ENCODE measurements around the gene ETFA.

Gene ETFA

GRCh38 chr15:76197703-76198455, 113.4 kb downstream of the ETFA start:
- peak; percentile 29 for DNase-seq (ENCODE audit: low read depth, low spot score)

DNA sequence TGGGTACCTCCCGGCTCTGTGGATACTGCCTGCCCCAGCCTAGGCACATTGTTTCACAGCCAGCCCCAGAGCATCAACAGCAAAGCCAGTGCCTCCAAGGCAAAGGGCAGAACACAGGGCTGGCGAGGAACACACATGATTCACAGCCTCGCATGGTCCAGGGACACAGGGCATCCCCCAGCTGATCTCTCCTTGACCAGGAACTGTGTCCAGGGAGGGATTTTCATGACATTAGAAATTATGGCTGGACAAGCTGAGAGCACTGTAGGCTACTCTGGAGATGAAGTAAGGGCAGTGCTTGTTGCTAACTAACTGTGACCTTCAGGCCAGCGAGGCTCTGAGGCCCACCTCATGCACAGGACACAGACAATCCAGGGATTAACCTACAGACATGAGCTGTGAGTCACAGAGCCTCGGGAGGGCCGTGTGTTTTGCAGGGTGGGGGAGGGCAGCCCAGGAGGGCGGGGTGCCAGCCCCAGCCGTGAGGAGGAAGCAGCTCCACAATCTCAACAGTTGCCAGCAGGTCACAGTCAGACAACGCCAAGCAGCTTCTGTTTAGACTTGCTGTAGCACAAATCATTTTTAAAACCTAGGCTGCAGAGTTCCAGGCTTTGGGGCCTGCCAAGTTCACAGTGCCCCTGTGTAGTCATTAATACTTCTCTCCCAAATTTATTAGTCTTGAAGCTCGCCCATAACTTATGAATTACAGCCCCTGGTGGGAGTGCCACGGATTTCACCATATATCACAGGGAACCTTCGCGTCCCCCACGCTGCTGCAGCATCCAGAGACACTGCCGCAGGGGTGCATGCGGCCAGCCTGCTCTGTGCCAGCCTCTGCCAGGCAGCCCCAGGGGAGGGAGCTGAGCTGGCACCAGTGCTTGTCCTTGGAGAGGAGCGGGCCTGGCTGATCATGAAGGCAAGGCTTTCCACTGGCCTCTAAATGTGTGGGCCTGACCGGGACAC, 114.7 kb downstream of the ETFA start:
- peak; percentile 84 for DNase-seq (ENCODE audit: low read depth, low spot score)

- DNase-seq (ENCODE audit: low read depth, low spot score): no peak
These were observed 115.6 kb downstream of the ETFA start for GRCh38 chr15:76195506-76196268.

GRCh38 chr15:76193934-76194333, 117.3 kb downstream of the ETFA start:
- no peak for DNase-seq (ENCODE audit: low read depth, low spot score)

GRCh38 chr15:76192715-76193114, 118.6 kb downstream of the ETFA start:
- DNase-seq (ENCODE audit: low read depth, low spot score): no peak

GRCh38 chr15:76191539-76192244, 119.6 kb downstream of the ETFA start:
- DNase-seq (ENCODE audit: low read depth, low spot score): no peak

DNA sequence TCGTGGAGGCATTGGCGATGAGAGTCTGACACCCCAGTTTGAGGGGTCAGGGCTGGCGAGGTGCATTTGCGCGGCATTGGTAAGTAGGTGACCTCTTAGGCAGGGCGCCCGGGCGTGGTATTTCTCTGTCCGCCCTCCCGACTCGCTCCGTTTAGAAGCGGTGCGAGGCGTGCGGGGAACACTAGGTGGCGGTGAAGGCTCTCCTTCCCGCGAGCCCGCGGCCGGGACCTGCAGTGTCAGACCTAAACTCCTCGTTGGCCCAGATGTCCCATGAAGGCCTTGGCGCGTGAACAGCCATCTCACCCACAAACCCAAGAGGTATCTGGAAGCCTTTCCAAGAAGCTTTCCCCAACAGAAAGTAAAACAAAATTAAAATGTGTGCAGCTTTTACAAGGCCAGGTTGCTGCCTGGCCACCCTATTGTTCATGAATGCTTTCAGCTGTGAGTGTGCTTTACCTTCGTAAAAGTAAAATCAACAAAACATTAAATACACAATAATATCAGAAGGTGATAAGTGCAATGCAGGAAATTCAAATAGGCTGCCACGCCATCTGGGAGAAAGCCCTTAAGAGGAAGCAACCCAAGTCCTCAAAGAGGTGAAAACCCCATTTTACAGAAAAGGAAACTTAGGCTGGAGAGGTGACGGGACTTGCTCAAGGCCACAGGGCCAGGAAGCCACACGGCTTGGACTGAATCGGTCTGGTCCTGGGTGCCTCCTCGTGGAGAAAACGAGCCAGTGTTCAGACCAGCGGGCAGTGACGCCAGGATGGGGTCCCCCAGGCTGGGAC, 120.3 kb downstream of the ETFA start:
- peak; percentile 91 for DNase-seq (ENCODE audit: low read depth, low spot score)

GRCh38 chr15:76190070-76190564, 121.2 kb downstream of the ETFA start:
- DNase-seq (ENCODE audit: low read depth, low spot score): no peak

GRCh38 chr15:76189106-76189505, 122.2 kb downstream of the ETFA start:
- DNase-seq (ENCODE audit: low read depth, low spot score): no peak

DNA sequence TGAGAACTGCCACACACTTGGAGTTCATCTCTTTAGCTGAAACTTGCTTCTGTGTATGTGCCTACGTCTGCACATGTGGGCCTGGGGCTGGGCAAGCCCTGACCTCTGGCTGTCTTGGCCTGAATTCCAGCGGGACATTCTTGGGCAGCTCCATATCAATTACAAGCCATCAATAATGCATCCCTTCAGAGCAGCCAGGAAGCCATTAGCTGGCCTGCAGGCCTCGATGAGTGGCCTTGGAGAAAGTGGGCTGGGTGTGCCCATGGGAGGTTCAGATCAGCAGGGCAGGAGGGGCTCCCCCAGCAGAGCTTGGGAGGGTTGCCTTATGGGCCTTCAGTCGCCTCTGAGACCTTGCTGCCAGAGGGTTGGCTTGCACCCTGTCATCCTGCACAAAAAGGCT, 124.1 kb downstream of the ETFA start:
- DNase-seq (ENCODE audit: low read depth, low spot score): no peak

DNA sequence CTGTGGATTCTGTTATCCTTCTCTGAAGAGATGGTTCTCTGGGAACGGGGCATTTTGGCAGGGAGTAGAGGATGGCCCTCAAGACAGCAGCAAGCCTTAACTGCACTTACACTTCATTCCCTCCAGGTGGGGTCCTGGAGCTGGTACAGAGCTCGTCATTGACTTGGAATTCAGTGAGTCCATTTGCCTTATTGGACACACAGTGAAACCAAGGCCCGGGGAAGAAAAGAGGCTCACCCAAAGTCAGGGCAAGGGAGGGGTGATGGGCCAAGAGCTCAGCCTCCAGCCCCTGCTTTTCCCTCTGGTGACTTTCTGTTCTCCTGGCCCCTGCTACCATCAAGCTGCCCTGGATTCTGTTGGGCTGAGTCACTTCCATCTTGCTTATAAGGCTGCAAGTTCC, 125.6 kb downstream of the ETFA start:
- DNase-seq (ENCODE audit: low read depth, low spot score): peak; percentile 65

GRCh38 chr15:76184650-76185035, 126.6 kb downstream of the ETFA start:
- no peak for DNase-seq (ENCODE audit: low read depth, low spot score)

- no peak for DNase-seq (ENCODE audit: low read depth, low spot score)
These were observed 127.2 kb downstream of the ETFA start for GRCh38 chr15:76183930-76184649.

DNA sequence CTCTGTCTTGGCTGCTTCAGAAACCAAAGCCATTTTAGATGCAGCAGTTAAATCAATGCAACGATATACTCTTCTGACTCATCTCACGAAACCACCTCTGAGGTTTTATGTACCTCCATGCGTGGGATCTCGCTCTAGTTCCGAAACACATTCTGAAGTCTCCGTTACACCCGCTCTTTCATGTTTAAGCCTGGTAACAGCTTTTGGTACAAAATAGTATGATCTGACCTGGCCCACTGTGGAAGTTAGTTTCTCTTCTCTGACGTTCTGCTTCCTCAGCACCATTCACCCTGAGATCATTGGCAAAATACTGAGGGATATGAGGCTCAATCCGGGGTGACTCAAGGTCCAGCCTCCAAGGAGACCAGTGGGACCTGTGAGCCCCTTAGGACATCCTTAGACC, 129.6 kb downstream of the ETFA start:
- DNase-seq (ENCODE audit: low read depth, low spot score): no peak

GRCh38 chr15:76180321-76180720, 130.9 kb downstream of the ETFA start:
- DNase-seq (ENCODE audit: low read depth, low spot score): no peak

DNA sequence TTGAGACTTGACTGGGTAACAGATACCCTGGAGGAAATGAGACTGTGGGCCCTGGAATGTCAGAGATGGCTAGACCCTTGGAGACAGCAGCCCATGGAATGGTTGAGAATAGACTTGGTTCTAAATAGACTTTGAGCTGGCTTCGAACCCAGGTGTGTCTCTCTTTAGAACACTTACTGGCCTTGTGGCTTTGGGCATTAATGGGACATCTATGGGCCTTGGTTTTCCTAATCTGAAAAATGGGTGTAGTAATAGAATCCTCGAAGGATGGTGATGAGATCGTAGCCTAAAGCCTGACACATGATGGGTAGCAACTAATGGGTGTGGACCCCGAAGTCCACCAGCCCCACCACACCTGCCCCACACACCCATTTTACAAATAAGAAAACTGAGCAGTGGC, 132.2 kb downstream of the ETFA start:
- DNase-seq (ENCODE audit: low read depth, low spot score): no peak

DNA sequence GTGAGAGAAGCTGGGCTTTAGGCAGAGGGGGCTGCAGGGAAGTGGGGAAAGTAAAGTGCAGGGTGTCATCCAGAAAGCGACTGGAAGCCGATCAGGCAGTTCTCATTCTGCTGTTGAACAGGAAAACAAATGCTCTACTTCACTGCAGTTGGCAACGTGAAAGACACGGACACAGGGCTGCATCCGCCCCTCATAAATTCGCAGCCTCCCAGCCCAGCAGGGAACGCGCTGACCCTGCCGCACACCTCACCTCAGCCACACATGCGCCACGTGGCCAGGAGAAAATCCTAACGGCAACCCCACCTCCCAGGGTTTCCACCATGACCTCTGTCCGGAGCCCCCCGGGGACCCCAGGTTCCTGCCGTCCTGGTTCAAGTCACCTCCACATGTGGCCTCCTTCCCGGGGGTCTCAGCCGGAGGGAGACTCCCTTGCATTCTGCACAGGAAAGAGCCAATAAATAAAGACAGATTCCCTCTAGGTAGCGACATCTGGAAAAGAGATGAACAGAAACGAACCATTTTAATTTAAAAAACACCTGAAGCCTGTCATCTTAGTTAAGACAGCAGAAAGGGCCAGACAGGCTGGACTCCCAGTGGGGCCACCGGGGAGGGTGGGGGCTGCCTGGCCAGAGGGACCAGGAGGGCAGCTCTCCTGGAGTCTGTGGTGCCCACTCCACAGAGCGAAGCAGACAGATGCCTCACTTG, 132.8 kb downstream of the ETFA start:
- DNase-seq (ENCODE audit: low read depth, low spot score): no peak

DNA sequence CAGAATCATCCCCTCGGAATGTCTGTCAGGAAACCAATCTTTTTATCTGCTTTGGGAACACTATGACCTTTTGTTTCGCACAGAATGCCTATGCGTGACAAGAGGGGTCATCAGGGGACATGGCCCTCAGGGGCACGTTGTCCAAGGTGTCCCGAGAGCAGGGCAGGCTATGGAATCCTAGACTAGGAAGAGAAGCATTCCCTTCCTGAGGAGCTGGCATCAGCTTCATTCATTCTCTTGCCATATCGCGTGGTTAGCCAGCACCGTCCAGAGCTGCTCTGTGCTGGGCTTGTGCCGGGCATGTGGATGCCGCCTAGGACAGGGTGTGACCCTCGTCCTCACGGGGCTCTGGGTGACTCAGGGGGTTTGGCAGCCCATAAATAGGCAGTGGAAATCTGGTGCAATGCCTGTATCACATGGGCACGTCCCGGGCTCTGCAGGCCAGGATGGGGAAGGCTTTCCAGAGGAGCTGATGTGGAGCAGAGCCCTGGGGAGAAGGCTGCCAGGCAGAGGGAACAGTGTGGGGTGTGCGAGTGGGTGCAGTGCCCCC, 133.7 kb downstream of the ETFA start:
- DNase-seq (ENCODE audit: low read depth, low spot score): peak; percentile 64

Data from astrocyte of the hippocampus (primary cell).